Measurements from ENCODE around the gene C21orf91.

Gene C21orf91

GRCh38 chr21:17797967-17798366 is 21.2 kb downstream of the C21orf91 start:
- DNase-seq (ENCODE audit: low spot score): no peak

- DNase-seq (ENCODE audit: low spot score): no peak
Observed at GRCh38 chr21:17796503-17796902, 22.7 kb downstream of the C21orf91 start.

GRCh38 chr21:17796037-17796403 is 23.1 kb downstream of the C21orf91 start:
- no peak for DNase-seq (ENCODE audit: low spot score)

GRCh38 chr21:17795146-17796036 is 23.8 kb downstream of the C21orf91 start:
- DNase-seq (ENCODE audit: low spot score): no peak

- DNase-seq (ENCODE audit: low spot score): no peak
Observed at GRCh38 chr21:17794518-17795145, 24.5 kb downstream of the C21orf91 start.

- no peak for DNase-seq (ENCODE audit: low spot score)
Observed at GRCh38 chr21:17793246-17794123, 25.7 kb downstream of the C21orf91 start.

GRCh38 chr21:17789656-17790055 is 29.5 kb downstream of the C21orf91 start:
- DNase-seq (ENCODE audit: low spot score): no peak

- DNase-seq (ENCODE audit: low spot score): no peak
Observed at GRCh38 chr21:17789069-17789468, 30.1 kb downstream of the C21orf91 start.

- DNase-seq (ENCODE audit: low spot score): no peak
Observed at GRCh38 chr21:17786851-17787181, 32.3 kb downstream of the C21orf91 start.

- no peak for DNase-seq (ENCODE audit: low spot score)
Observed at GRCh38 chr21:17786071-17786850, 32.9 kb downstream of the C21orf91 start.

GRCh38 chr21:17785403-17785788 is 33.8 kb downstream of the C21orf91 start:
- DNase-seq (ENCODE audit: low spot score): no peak

- no peak for DNase-seq (ENCODE audit: low spot score)
Observed at GRCh38 chr21:17784604-17785402, 34.4 kb downstream of the C21orf91 start.

- DNase-seq (ENCODE audit: low spot score): no peak
Observed at GRCh38 chr21:17784180-17784598, 35.0 kb downstream of the C21orf91 start.

- DNase-seq (ENCODE audit: low spot score): no peak
Observed at GRCh38 chr21:17783481-17784179, 35.5 kb downstream of the C21orf91 start.

GRCh38 chr21:17783003-17783402 is 36.2 kb downstream of the C21orf91 start:
- no peak for DNase-seq (ENCODE audit: low spot score)

- DNase-seq (ENCODE audit: low spot score): no peak
Observed at GRCh38 chr21:17782051-17782450, 37.1 kb downstream of the C21orf91 start.

GRCh38 chr21:17781524-17781923 is 37.6 kb downstream of the C21orf91 start:
- no peak for DNase-seq (ENCODE audit: low spot score)

- no peak for DNase-seq (ENCODE audit: low spot score)
Observed at GRCh38 chr21:17780539-17780938, 38.6 kb downstream of the C21orf91 start.

- no peak for DNase-seq (ENCODE audit: low spot score)
Observed at GRCh38 chr21:17779980-17780379, 39.2 kb downstream of the C21orf91 start.

GRCh38 chr21:17779496-17779895 is 39.7 kb downstream of the C21orf91 start:
- DNase-seq (ENCODE audit: low spot score): no peak
